ENCODE data around the gene GCSAM.

Gene GCSAM

GRCh38 chr3:112122870-112123269, 10.2 kb downstream of the GCSAM start:
- no peak overlapping the region for H3K4me3 ChIP-seq (ENCODE audit: low read depth, low read length)
- TF ChIP-seq CTCF (IDR thresholded peaks at IDR 0.05; ENCODE audit: low read depth, low read length) = no peak

GRCh38 chr3:112121577-112122547, 11.2 kb downstream of the GCSAM start:
- H3K4me3 ChIP-seq (ENCODE audit: low read depth, low read length) = no peak overlapping the region
- no peak for TF ChIP-seq CTCF (IDR thresholded peaks at IDR 0.05; ENCODE audit: low read depth, low read length)

DNA sequence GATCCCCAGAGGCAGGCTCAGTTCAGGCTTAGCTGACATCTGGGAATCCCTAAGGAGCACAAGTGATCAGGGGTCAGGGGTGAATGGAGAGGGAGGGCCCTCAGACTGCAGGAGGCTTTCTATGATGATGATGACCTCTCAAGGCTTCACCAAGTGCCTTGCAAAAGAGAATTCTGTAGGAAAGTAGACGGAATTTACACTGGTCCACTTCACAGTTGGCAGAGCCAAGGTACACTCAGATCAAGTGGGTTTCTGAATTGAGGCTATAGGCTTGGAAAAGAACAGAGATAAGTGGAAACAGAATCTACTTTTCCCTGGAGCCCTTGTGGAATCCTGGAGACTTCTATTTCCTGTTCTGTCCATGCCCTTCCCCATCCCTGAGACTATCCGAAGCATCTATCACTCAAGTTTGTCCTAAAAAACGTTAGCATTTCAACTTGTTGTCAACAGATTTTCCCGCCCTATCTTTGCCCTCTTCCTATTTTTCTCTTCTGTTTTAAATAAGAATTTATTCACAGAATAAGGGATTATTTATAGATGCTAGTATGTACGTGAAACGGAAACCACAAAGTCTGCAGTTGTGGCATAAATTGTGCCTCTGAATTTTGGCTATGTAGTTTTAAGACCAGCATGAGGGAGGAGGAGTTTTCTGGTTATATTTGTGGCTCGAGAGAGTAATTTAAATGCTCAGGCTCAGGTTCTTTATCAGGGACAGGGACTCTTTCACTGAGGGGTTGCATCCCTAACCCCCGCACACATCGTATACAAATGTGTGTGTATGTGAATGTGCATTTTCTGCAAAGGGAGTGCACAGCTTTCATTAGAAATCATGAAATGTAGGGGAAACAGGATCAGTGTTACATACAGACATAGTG, 12.8 kb downstream of the GCSAM start:
- no peak for TF ChIP-seq CTCF (IDR thresholded peaks at IDR 0.05; ENCODE audit: low read depth, low read length)
- no peak overlapping the region for H3K4me3 ChIP-seq (ENCODE audit: low read depth, low read length)

GRCh38 chr3:112117841-112118571, 15.0 kb downstream of the GCSAM start:
- TF ChIP-seq CTCF (IDR thresholded peaks at IDR 0.05; ENCODE audit: low read depth, low read length) = no peak
- H3K4me3 ChIP-seq (ENCODE audit: low read depth, low read length) = no peak overlapping the region

GRCh38 chr3:112117415-112117814, 15.6 kb downstream of the GCSAM start:
- H3K4me3 ChIP-seq (ENCODE audit: low read depth, low read length) = no peak overlapping the region
- no peak for TF ChIP-seq CTCF (IDR thresholded peaks at IDR 0.05; ENCODE audit: low read depth, low read length)

- no peak for TF ChIP-seq CTCF (IDR thresholded peaks at IDR 0.05; ENCODE audit: low read depth, low read length)
- no peak overlapping the region for H3K4me3 ChIP-seq (ENCODE audit: low read depth, low read length)
Measured at GRCh38 chr3:112116748-112117186, 16.3 kb downstream of the GCSAM start.
